ENCODE data around the gene RFNG.

RFNG gene

DNA sequence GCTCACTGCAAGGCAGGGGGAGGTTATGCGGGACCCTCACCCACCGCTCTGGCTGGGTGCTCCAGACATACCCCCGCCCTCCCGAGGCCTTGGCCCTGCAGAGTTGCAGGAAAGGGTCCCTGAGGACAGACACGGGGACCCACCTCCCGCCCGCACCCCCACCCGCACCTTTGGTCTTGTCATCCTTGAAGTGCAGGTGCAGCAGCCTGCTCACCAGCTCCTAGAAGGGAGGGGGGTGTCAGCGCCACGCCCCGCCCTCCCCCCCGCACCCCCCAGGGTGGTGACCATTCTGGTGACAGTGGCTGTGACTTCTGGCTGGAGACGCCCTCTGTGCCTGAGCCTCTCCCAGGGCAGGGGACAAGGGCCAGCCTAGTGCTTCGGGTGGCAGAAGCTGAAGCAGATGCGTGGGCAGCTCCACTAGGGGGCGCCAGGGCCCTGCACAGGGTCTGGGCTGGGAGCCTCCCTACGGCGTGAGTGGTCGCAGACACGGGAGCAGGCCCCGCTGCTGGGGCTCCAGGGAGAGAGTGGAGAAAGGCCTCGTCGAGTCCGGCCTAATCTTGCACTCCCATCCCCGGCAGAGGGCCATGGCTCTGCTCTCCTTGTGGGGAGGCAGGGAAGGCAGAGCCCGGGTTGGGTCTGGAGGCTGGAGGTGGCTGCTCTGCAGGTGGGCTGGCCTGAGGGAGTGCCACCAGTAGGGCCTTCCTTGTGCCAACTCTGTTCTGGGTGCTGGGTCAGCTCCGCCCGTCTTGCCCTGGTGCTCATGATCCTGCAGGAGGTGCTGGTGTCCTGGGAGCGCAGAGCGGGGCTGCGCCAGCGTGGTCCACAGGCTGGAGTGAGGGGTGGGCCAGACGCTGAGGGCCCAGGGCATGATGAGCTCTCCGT lies 31.7 kb downstream of the RFNG start:
- no peak overlapping the region for H3K9ac ChIP-seq
- peaks cover 18 to 48% (median 39%) of the 10 kb centered on the region in 10 experiments for H3K4me1 ChIP-seq
- H4K20me1 ChIP-seq: peaks cover 20 to 78% (median 53%) of the 10 kb centered on the region in 11 experiments; a peak in 21 of 22 replicates
- no peaks in the 10 kb centered on the region for H3K9me3 ChIP-seq (replicated peaks in 1 of 11)
- peak overlapping the region in 4 of 11 experiments; percentile 12 to 100 (median 98); a peak in 3 of 22 replicates for H3K4me2 ChIP-seq
- H3K4me3 ChIP-seq: no peak overlapping the region
- TF ChIP-seq Cebpa-rat (IDR thresholded peaks at IDR 0.05): no peak
- H3K27ac ChIP-seq: no peak overlapping the region
- peaks cover 0 to 6% (median 0%) of the 10 kb centered on the region in 11 experiments; a peak in 3 of 22 replicates for H3K27me3 ChIP-seq
- peaks cover 10 to 29% (median 17%) of the 10 kb centered on the region in 11 experiments; a peak in 20 of 22 replicates for H3K36me3 ChIP-seq

GRCh38 chr17:82018989-82019689 lies 32.5 kb downstream of the RFNG start:
- Histone ChIP-seq H3K36me3 (peaks cover 10 to 29% (median 17%) of the 10 kb centered on the region in 11 experiments; a peak in 20 of 22 replicates), H3K4me1 (peaks cover 16 to 48% (median 39%) of the 10 kb centered on the region in 10 experiments), H3K4me2 (no peak overlapping the region), H3K27me3 (peaks cover 0 to 14% (median 1%) of the 10 kb centered on the region in 11 experiments; a peak in 12 of 22 replicates), H3K9ac (no peak overlapping the region), H3K27ac (no peak overlapping the region), H3K9me3 (replicated peaks in 1 of 11) (no peaks in the 10 kb centered on the region), H4K20me1 (peaks cover 20 to 80% (median 61%) of the 10 kb centered on the region in 11 experiments; a peak in 21 of 22 replicates), H3K4me3 (no peak overlapping the region)
- no peak for TF ChIP-seq Cebpa-rat (IDR thresholded peaks at IDR 0.05)

DNA sequence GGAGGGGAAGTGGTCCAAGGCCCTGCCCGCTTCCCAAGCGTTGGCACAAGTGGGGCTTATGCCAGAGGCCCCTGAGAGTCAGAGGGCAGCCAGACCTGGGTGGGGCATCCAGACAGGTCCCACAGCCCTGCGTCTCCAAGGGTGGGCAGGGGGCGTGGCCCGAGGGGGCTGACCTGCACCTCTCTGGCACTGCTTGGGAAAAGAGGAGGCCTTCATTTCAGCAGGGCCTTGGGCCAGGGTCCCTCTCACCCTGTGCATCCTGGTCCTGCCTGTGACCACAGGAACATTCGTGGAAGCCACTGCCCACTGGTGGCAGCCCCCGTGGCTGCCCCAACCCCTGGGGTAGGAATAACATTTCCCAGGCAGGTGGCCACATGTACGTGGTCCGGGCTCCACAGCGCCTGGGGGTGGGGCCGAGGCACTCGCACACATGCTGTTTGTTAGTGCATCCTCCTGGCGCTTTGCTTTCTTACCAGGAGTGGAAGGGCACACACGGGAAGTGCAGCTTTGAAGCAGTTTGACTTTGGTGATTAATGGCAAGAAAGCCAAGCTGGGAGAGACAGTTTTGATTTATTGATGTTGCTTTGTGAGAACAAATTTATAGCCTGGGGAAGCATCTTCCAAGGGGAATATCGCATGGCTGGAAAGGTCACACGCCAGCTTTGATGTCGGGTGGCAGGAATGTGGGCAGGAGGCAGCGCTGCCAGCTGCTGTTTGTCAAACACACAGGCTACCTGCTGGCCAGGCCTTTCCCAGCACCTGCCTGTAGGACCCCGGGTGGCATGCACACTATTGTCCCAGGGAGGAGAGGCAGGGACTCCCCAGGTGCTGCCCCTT lies 33.2 kb downstream of the RFNG start:
- TF ChIP-seq Cebpa-rat (IDR thresholded peaks at IDR 0.05): no peak

DNA sequence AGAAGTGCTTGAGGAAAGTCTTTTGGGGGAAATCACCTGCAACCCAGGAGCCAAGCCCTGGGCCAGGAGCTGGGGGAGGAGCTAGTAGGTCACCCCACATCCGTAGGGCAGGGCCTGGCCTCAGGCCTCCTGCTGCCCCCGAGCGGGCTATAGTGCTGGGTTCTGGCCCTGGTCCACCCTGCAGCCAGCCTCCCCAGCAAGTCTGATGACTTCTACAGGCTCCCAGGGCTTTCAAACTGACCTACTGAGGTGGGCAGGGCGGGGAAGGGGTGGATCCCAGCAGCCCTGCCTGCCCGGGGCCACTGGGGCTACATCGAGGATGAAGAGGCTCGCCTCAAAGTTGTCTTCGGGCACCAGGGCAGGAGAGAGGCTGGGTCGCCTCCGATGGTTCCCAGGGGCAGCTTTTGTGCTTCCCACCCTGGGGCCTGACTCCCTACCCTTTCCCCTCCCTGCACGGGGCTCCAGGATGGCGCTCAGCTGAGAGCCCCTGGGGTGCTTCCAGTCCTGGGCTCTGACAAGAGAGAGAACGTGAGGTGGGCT lies 33.9 kb downstream of the RFNG start:
- no peak overlapping the region for H3K4me2 ChIP-seq
- H3K9me3 ChIP-seq (replicated peaks in 1 of 11): no peaks in the 10 kb centered on the region
- H4K20me1 ChIP-seq: peaks cover 20 to 95% (median 75%) of the 10 kb centered on the region in 11 experiments; a peak in 21 of 22 replicates
- no peak overlapping the region for H3K27ac ChIP-seq
- peaks cover 2 to 29% (median 16%) of the 10 kb centered on the region in 11 experiments; a peak in 21 of 22 replicates for H3K27me3 ChIP-seq
- peaks cover 10 to 29% (median 17%) of the 10 kb centered on the region in 11 experiments; a peak in 20 of 22 replicates for H3K36me3 ChIP-seq
- no peak overlapping the region for H3K4me3 ChIP-seq
- TF ChIP-seq Cebpa-rat (IDR thresholded peaks at IDR 0.05): no peak
- no peak overlapping the region for H3K9ac ChIP-seq
- H3K4me1 ChIP-seq: peaks cover 10 to 54% (median 46%) of the 10 kb centered on the region in 10 experiments

More for the DNA sequence above, 33.2 kb downstream of the RFNG start:
- Histone ChIP-seq H3K36me3 (peaks cover 10 to 29% (median 17%) of the 10 kb centered on the region in 11 experiments; a peak in 20 of 22 replicates), H3K9ac (no peak overlapping the region), H3K4me3 (no peak overlapping the region), H3K27ac (no peak overlapping the region), H4K20me1 (peaks cover 20 to 88% (median 68%) of the 10 kb centered on the region in 11 experiments; a peak in 21 of 22 replicates), H3K4me1 (peaks cover 10 to 48% (median 39%) of the 10 kb centered on the region in 10 experiments), H3K9me3 (replicated peaks in 1 of 11) (no peaks in the 10 kb centered on the region), H3K4me2 (no peak overlapping the region), H3K27me3 (peaks cover 0 to 22% (median 9%) of the 10 kb centered on the region in 11 experiments; a peak in 17 of 22 replicates)

GRCh38 chr17:82016875-82017459 lies 34.6 kb downstream of the RFNG start:
- TF ChIP-seq Cebpa-rat (IDR thresholded peaks at IDR 0.05): no peak

GRCh38 chr17:82016061-82016874 lies 35.3 kb downstream of the RFNG start:
- H3K9me3 ChIP-seq (replicated peaks in 1 of 11): no peaks in the 10 kb centered on the region
- H3K36me3 ChIP-seq: peaks cover 10 to 29% (median 17%) of the 10 kb centered on the region in 11 experiments; a peak in 20 of 22 replicates
- peaks cover under 1 to 57% (median 50%) of the 10 kb centered on the region in 10 experiments for H3K4me1 ChIP-seq
- no peak overlapping the region for H3K4me3 ChIP-seq
- peaks cover 14 to 99% (median 77%) of the 10 kb centered on the region in 11 experiments; a peak in 21 of 22 replicates for H4K20me1 ChIP-seq
- no peak overlapping the region for H3K4me2 ChIP-seq
- H3K9ac ChIP-seq: no peak overlapping the region
- TF ChIP-seq Cebpa-rat (IDR thresholded peaks at IDR 0.05): no peak
- H3K27me3 ChIP-seq: peaks cover 6 to 43% (median 29%) of the 10 kb centered on the region in 11 experiments; a peak in 21 of 22 replicates
- no peak overlapping the region for H3K27ac ChIP-seq

More at GRCh38 chr17:82016875-82017459, 34.6 kb downstream of the RFNG start:
- Histone ChIP-seq H4K20me1 (peaks cover 20 to 99% (median 77%) of the 10 kb centered on the region in 11 experiments; a peak in 21 of 22 replicates), H3K4me2 (no peak overlapping the region), H3K36me3 (peaks cover 10 to 29% (median 17%) of the 10 kb centered on the region in 11 experiments; a peak in 20 of 22 replicates), H3K27ac (no peak overlapping the region), H3K9ac (no peak overlapping the region), H3K4me1 (peaks cover 8 to 57% (median 50%) of the 10 kb centered on the region in 10 experiments), H3K9me3 (replicated peaks in 1 of 11) (no peaks in the 10 kb centered on the region), H3K4me3 (no peak overlapping the region), H3K27me3 (peaks cover 6 to 36% (median 23%) of the 10 kb centered on the region in 11 experiments; a peak in 21 of 22 replicates)
